Measurements from ENCODE around the gene SGPP2.

Gene SGPP2

GRCh38 chr2:222490131-222490530, 65.8 kb downstream of the SGPP2 start:
- TF ChIP-seq POLR2AphosphoS5 (IDR thresholded peaks at IDR 0.05; ENCODE audit: low read depth, low read length) (no peak), TAF1 (IDR thresholded peaks at IDR 0.05; ENCODE audit: borderline replicate concordance, insufficient read depth, low read length) (no peak), FOXP2 (optimal IDR thresholded peaks at IDR 0.05; ENCODE audit: borderline replicate concordance, extremely low read depth, extremely low read length, insufficient read depth) (no peak), SIN3A (IDR thresholded peaks at IDR 0.05; ENCODE audit: borderline replicate concordance, insufficient read depth, low read length) (no peak)
- TF ChIP-seq, protein P1, sequence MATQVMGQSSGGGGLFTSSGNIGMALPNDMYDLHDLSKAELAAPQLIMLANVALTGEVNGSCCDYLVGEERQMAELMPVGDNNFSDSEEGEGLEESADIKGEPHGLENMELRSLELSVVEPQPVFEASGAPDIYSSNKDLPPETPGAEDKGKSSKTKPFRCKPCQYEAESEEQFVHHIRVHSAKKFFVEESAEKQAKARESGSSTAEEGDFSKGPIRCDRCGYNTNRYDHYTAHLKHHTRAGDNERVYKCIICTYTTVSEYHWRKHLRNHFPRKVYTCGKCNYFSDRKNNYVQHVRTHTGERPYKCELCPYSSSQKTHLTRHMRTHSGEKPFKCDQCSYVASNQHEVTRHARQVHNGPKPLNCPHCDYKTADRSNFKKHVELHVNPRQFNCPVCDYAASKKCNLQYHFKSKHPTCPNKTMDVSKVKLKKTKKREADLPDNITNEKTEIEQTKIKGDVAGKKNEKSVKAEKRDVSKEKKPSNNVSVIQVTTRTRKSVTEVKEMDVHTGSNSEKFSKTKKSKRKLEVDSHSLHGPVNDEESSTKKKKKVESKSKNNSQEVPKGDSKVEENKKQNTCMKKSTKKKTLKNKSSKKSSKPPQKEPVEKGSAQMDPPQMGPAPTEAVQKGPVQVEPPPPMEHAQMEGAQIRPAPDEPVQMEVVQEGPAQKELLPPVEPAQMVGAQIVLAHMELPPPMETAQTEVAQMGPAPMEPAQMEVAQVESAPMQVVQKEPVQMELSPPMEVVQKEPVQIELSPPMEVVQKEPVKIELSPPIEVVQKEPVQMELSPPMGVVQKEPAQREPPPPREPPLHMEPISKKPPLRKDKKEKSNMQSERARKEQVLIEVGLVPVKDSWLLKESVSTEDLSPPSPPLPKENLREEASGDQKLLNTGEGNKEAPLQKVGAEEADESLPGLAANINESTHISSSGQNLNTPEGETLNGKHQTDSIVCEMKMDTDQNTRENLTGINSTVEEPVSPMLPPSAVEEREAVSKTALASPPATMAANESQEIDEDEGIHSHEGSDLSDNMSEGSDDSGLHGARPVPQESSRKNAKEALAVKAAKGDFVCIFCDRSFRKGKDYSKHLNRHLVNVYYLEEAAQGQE (IDR thresholded peaks at IDR 0.05; ENCODE audit: insufficient read depth in 1 of 2, low read depth in 2 of 2, low read length in 2 of 2), result no peak

DNA sequence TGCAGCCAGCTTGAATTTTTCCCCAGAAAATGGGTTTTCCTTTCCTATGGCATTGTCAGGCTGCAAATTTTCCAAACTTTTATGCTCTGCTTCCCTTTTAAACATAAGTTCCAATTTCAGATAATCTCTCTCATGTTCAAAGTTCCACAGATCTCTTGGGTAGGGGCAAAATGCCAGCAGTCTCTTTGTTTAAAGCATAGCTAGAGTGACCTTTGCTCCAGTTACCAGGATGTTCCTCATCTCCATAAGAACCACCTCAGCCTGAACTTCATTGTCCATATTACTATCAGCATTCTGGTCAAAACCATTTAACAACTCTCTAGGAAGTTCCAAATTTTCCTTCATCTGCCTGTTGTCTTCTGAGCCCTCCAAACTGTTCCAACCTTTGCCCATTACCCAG, 68.3 kb downstream of the SGPP2 start:
- TF ChIP-seq POLR2AphosphoS5 (IDR thresholded peaks at IDR 0.05; ENCODE audit: low read depth, low read length), result no peak
- no peak for TF ChIP-seq TAF1 (IDR thresholded peaks at IDR 0.05; ENCODE audit: borderline replicate concordance, insufficient read depth, low read length)
- TF ChIP-seq, protein P1 (IDR thresholded peaks at IDR 0.05; ENCODE audit: insufficient read depth in 1 of 2, low read depth in 2 of 2, low read length in 2 of 2), result no peak
- no peak for TF ChIP-seq FOXP2 (optimal IDR thresholded peaks at IDR 0.05; ENCODE audit: borderline replicate concordance, extremely low read depth, extremely low read length, insufficient read depth)
- TF ChIP-seq SIN3A (IDR thresholded peaks at IDR 0.05; ENCODE audit: borderline replicate concordance, insufficient read depth, low read length), result no peak

- TF ChIP-seq TAF1 (IDR thresholded peaks at IDR 0.05; ENCODE audit: borderline replicate concordance, insufficient read depth, low read length) (no peak), FOXP2 (optimal IDR thresholded peaks at IDR 0.05; ENCODE audit: borderline replicate concordance, extremely low read depth, extremely low read length, insufficient read depth) (no peak), POLR2AphosphoS5 (IDR thresholded peaks at IDR 0.05; ENCODE audit: low read depth, low read length) (no peak), SIN3A (IDR thresholded peaks at IDR 0.05; ENCODE audit: borderline replicate concordance, insufficient read depth, low read length) (no peak)
- TF ChIP-seq, protein P1 (IDR thresholded peaks at IDR 0.05; ENCODE audit: insufficient read depth in 1 of 2, low read depth in 2 of 2, low read length in 2 of 2), result no peak
Measured at GRCh38 chr2:222494104-222494739, 69.9 kb downstream of the SGPP2 start.

DNA sequence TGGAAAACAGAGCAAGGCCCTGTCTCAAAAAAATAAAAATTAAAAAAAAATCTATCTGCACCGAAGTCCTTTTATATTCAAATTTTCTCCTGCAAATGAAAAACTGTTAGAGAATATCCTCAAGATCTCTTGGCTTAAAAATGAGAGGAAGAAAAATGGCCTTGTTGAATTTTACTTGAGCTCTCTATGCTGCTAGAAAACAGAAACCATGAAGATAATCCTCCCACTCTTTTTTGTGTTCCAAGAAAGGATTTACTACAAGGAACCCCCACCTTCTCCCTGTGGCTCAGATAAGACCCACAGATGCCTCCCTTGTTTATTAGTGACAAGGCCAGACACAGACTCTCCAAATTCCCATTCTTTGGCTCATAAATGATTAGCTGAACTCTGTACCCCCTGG, 71.0 kb downstream of the SGPP2 start:
- no peak for TF ChIP-seq POLR2AphosphoS5 (IDR thresholded peaks at IDR 0.05; ENCODE audit: low read depth, low read length)
- TF ChIP-seq TAF1 (IDR thresholded peaks at IDR 0.05; ENCODE audit: borderline replicate concordance, insufficient read depth, low read length), result no peak
- no peak for TF ChIP-seq FOXP2 (optimal IDR thresholded peaks at IDR 0.05; ENCODE audit: borderline replicate concordance, extremely low read depth, extremely low read length, insufficient read depth)
- TF ChIP-seq, protein P1 (IDR thresholded peaks at IDR 0.05; ENCODE audit: insufficient read depth in 1 of 2, low read depth in 2 of 2, low read length in 2 of 2), result no peak
- no peak for TF ChIP-seq SIN3A (IDR thresholded peaks at IDR 0.05; ENCODE audit: borderline replicate concordance, insufficient read depth, low read length)

All from PFSK-1 (cell line).